ENCODE measurements around the gene IFT43. TPM values are rescaled to one million over a fixed set of nuclear protein-coding genes. Genes with fewer than 3 reads are reported as not detected.
A peak's percentile ranks its signal among the peaks of the same experiment; 100 is the strongest.

Gene IFT43
- total RNA-seq, 2 donors from 2014 or later: 46.3 to 49.6 TPM

DNA sequence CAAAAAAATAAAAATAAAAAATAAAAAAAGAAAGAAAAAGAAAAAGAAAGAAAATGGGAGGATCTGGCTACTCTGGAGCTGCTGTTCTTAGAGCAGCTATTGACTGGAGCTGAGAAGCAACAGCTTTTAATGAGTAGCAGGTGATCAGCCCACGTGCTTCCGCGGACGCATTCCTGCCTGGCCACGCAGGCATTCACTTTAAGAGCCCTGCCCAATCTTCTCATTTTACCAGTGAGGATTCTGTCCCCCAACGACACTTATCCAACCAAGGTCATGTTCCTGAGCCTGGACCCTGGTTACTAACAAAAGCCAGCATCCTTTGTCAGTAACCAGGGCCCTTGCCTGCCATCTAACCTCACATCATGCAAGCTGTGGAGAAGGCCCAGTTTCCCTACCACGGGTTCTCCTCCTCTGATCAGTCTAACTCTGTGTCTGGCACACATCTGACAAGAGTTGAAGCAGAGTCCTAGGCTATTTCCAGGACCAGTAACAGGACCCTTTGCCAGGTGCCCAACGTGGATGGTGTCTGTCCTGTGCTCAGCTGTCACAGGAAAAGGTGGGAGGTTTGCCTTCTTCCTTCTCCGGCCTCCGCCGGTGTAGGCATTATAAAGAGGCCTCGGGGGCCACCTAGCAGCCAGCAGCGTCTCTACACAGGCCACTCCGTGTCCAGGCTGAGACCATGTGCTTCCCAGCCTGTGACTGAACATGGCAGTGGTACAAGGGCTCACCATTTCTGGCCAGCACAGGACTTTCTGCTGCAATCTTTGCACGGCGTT, 105.2 kb downstream of the IFT43 start:
- Histone ChIP-seq H3K4me3 (ENCODE audit: low read length) (no peak overlapping the region), H3K9ac (ENCODE audit: extremely low read depth, low read length, poor library complexity, severe bottlenecking) (no peak overlapping the region), H3K4me1 (ENCODE audit: control insufficient read depth, insufficient read depth, low read length) (no peaks in the 10 kb centered on the region), H3K9me3 (ENCODE audit: control insufficient read depth, low read length) (no peaks in the 10 kb centered on the region), H3K27ac (ENCODE audit: low read depth, low read length) (no peak overlapping the region), H3K36me3 (ENCODE audit: control insufficient read depth, insufficient read depth, low read length) (no peaks in the 10 kb centered on the region), H3K27me3 (ENCODE audit: control insufficient read depth, insufficient read depth, low read length, poor library complexity, severe bottlenecking) (no peaks in the 10 kb centered on the region)
- peaks cover 2% of the 10 kb centered on the region for H3K27me3 Mint-ChIP-seq (ENCODE audit: insufficient read depth)
- WGBS, 2 experiments (ENCODE audit: insufficient coverage in 1 of 2, insufficient read length in 1 of 2): 87 to 92% methylated on average over 11 to 16 of the region's 16 CpGs
- no peaks in the 10 kb centered on the region for H3K36me3 Mint-ChIP-seq (ENCODE audit: low read depth)
- no peak overlapping the region for H3K27ac Mint-ChIP-seq
- no peaks in the 10 kb centered on the region for H3K9me3 Mint-ChIP-seq
- no peak overlapping the region for H3K4me3 Mint-ChIP-seq
- peaks cover 8% of the 10 kb centered on the region for H3K4me1 Mint-ChIP-seq
- DNase-seq: peak; percentile 61
- TF ChIP-seq, protein P1, sequence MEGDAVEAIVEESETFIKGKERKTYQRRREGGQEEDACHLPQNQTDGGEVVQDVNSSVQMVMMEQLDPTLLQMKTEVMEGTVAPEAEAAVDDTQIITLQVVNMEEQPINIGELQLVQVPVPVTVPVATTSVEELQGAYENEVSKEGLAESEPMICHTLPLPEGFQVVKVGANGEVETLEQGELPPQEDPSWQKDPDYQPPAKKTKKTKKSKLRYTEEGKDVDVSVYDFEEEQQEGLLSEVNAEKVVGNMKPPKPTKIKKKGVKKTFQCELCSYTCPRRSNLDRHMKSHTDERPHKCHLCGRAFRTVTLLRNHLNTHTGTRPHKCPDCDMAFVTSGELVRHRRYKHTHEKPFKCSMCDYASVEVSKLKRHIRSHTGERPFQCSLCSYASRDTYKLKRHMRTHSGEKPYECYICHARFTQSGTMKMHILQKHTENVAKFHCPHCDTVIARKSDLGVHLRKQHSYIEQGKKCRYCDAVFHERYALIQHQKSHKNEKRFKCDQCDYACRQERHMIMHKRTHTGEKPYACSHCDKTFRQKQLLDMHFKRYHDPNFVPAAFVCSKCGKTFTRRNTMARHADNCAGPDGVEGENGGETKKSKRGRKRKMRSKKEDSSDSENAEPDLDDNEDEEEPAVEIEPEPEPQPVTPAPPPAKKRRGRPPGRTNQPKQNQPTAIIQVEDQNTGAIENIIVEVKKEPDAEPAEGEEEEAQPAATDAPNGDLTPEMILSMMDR (conservative IDR thresholded peaks at IDR 0.05): peak; percentile 61

DNA sequence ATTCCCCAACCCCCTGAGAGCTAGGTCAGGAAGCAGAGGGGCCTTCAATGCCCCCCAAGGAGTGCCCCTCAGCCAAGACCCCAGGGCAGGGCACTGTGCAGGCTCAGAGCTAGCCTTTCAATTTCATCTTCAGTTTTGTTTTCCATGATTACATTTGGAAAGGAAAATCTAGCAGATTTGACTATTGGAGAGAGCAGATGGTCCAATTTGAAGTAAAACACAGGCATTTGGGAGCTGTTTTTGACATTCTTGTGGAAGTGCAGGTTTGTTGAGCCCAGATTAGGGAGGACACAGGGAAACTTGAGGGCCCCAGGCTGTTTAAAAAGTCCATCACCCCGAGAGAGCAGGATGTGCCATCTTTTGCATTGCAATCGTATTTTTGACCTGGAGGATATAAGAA, 107.5 kb downstream of the IFT43 start:
- no peak for DNase-seq
- H3K9ac ChIP-seq (ENCODE audit: extremely low read depth, low read length, poor library complexity, severe bottlenecking): no peak overlapping the region
- H3K27me3 ChIP-seq (ENCODE audit: control insufficient read depth, insufficient read depth, low read length, poor library complexity, severe bottlenecking): no peaks in the 10 kb centered on the region
- no peak overlapping the region for H3K27ac ChIP-seq (ENCODE audit: low read depth, low read length)
- Mint-ChIP-seq H3K4me3 (no peak overlapping the region), H3K4me1 (peaks cover 8% of the 10 kb centered on the region), H3K36me3 (ENCODE audit: low read depth) (no peaks in the 10 kb centered on the region), H3K27ac (no peak overlapping the region), H3K9me3 (no peaks in the 10 kb centered on the region), H3K27me3 (ENCODE audit: insufficient read depth) (peaks cover 2% of the 10 kb centered on the region)
- H3K4me1 ChIP-seq (ENCODE audit: control insufficient read depth, insufficient read depth, low read length): no peaks in the 10 kb centered on the region
- WGBS, 2 experiments (ENCODE audit: insufficient coverage in 1 of 2, insufficient read length in 1 of 2): 91% methylated on average over 2 of the region's 2 CpGs; no CpG with 5 or more reads in 1 of the 2 experiments
- no peaks in the 10 kb centered on the region for H3K36me3 ChIP-seq (ENCODE audit: control insufficient read depth, insufficient read depth, low read length)
- TF ChIP-seq, protein P1 (conservative IDR thresholded peaks at IDR 0.05): no peak
- H3K9me3 ChIP-seq (ENCODE audit: control insufficient read depth, low read length): no peaks in the 10 kb centered on the region
- no peak overlapping the region for H3K4me3 ChIP-seq (ENCODE audit: low read length)

- DNase-seq: no peak
- Histone ChIP-seq H3K9ac (ENCODE audit: extremely low read depth, low read length, poor library complexity, severe bottlenecking) (no peak overlapping the region), H3K27ac (ENCODE audit: low read depth, low read length) (no peak overlapping the region), H3K4me3 (ENCODE audit: low read length) (no peak overlapping the region), H3K27me3 (ENCODE audit: control insufficient read depth, insufficient read depth, low read length, poor library complexity, severe bottlenecking) (no peaks in the 10 kb centered on the region), H3K9me3 (ENCODE audit: control insufficient read depth, low read length) (no peaks in the 10 kb centered on the region), H3K4me1 (ENCODE audit: control insufficient read depth, insufficient read depth, low read length) (no peaks in the 10 kb centered on the region), H3K36me3 (ENCODE audit: control insufficient read depth, insufficient read depth, low read length) (no peaks in the 10 kb centered on the region)
- H3K36me3 Mint-ChIP-seq (ENCODE audit: low read depth): no peaks in the 10 kb centered on the region
- H3K4me1 Mint-ChIP-seq: no peaks in the 10 kb centered on the region
- no peak overlapping the region for H3K4me3 Mint-ChIP-seq
- TF ChIP-seq, protein P1 (conservative IDR thresholded peaks at IDR 0.05): no peak
- no peak overlapping the region for H3K27ac Mint-ChIP-seq
- no peaks in the 10 kb centered on the region for H3K9me3 Mint-ChIP-seq
- 93 to 97% methylated on average over 5 of the region's 5 CpGs for WGBS, 2 experiments (ENCODE audit: insufficient coverage in 1 of 2, insufficient read length in 1 of 2)
- peaks cover under 1% of the 10 kb centered on the region for H3K27me3 Mint-ChIP-seq (ENCODE audit: insufficient read depth)
These were observed 110.7 kb downstream of the IFT43 start for GRCh38 chr14:76096257-76096656.
